ENCODE measurements around the gene LCN12. TPM values are rescaled to one million over a fixed set of nuclear protein-coding genes. Genes with fewer than 3 reads are reported as not detected.
A peak's percentile ranks its signal among the peaks of the same experiment; 100 is the strongest.

Gene LCN12
- total RNA-seq, 1 donor from 2014 or later, result 7.8 TPM

- intact Hi-C loops (cut with micrococcal nuclease), result no loop called here
- no peak for TF ChIP-seq CTCF (IDR thresholded peaks at IDR 0.05; ENCODE audit: borderline replicate concordance)
- Histone ChIP-seq H3K4me3 (no peak overlapping the region), H3K9me3 (replicated peaks) (no peaks in the 10 kb centered on the region), H3K36me3 (no peaks in the 10 kb centered on the region), H3K27ac (replicated peaks) (peak overlapping the region; percentile 64), H3K4me1 (peaks cover 45% of the 10 kb centered on the region), H3K27me3 (ENCODE audit: low read depth) (no peaks in the 10 kb centered on the region)
- DNase-seq, result peak; percentile 63
Observed at GRCh38 chr9:136961279-136962065, 9.4 kb downstream of the LCN12 start.

DNA sequence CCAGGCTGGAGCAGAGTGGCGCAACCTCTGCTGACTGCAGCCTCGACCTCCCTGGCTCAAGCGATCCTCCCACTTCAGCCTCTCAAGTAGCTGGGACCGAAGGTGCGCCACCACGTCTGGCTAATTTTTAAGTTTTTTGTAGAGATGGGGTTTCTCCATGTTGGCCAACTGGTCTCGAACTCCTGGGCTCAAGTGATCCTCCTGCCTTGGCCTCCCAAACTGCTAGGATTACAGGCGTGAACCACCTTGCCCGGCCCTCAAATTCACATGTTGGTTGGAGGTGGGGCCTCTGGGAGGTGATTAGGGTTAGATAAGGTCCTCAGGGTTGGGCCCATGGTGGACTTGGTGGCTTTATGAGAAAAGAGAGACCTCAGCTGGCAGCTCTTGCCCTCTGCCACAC, 10.1 kb downstream of the LCN12 start:
- H3K9me3 ChIP-seq (replicated peaks), result no peaks in the 10 kb centered on the region
- peak overlapping the region; percentile 64 for H3K27ac ChIP-seq (replicated peaks)
- H3K4me1 ChIP-seq, result peaks cover 45% of the 10 kb centered on the region
- no peak for DNase-seq
- no peak for TF ChIP-seq CTCF (IDR thresholded peaks at IDR 0.05; ENCODE audit: borderline replicate concordance)
- no peaks in the 10 kb centered on the region for H3K27me3 ChIP-seq (ENCODE audit: low read depth)
- intact Hi-C loops (cut with micrococcal nuclease), result no loop called here
- H3K4me3 ChIP-seq, result no peak overlapping the region
- no peaks in the 10 kb centered on the region for H3K36me3 ChIP-seq

GRCh38 chr9:136962701-136963248, 10.7 kb downstream of the LCN12 start:
- H3K9me3 ChIP-seq (replicated peaks), result no peaks in the 10 kb centered on the region
- intact Hi-C loops (cut with micrococcal nuclease), result no loop called here
- no peak overlapping the region for H3K27ac ChIP-seq (replicated peaks)
- H3K36me3 ChIP-seq, result no peaks in the 10 kb centered on the region
- no peak for TF ChIP-seq CTCF (IDR thresholded peaks at IDR 0.05; ENCODE audit: borderline replicate concordance)
- H3K4me3 ChIP-seq, result no peak overlapping the region
- no peak for DNase-seq
- H3K4me1 ChIP-seq, result peaks cover 45% of the 10 kb centered on the region
- no peaks in the 10 kb centered on the region for H3K27me3 ChIP-seq (ENCODE audit: low read depth)

GRCh38 chr9:136963341-136963740, 11.3 kb downstream of the LCN12 start:
- intact Hi-C loops (cut with micrococcal nuclease), result no loop called here
- no peak for TF ChIP-seq CTCF (IDR thresholded peaks at IDR 0.05; ENCODE audit: borderline replicate concordance)
- Histone ChIP-seq H3K36me3 (no peaks in the 10 kb centered on the region), H3K27ac (replicated peaks) (no peak overlapping the region), H3K4me1 (peaks cover 49% of the 10 kb centered on the region), H3K9me3 (replicated peaks) (no peaks in the 10 kb centered on the region), H3K27me3 (ENCODE audit: low read depth) (no peaks in the 10 kb centered on the region), H3K4me3 (no peak overlapping the region)
- DNase-seq, result no peak

- TF ChIP-seq CTCF (IDR thresholded peaks at IDR 0.05; ENCODE audit: borderline replicate concordance), result no peak
- intact Hi-C loops (cut with micrococcal nuclease), result no loop called here
Observed at GRCh38 chr9:136963751-136964150, 11.7 kb downstream of the LCN12 start.

More at GRCh38 chr9:136963751-136964150, 11.7 kb downstream of the LCN12 start:
- Histone ChIP-seq H3K9me3 (replicated peaks) (no peaks in the 10 kb centered on the region), H3K36me3 (no peaks in the 10 kb centered on the region), H3K27me3 (ENCODE audit: low read depth) (no peaks in the 10 kb centered on the region), H3K27ac (replicated peaks) (no peak overlapping the region), H3K4me3 (no peak overlapping the region), H3K4me1 (peaks cover 53% of the 10 kb centered on the region)
- no peak for DNase-seq

Measured in left ventricle myocardium inferior (tissue), 1 donor.